Central memory CD8-positive, alpha-beta T cell (primary cell): ENCODE data around the gene CCDC192.
"Not testable (repeated sequence)": the region's sequence is repeated elsewhere in the genome, so short reads cannot be mapped to it uniquely, and the experiment has no call there.

Source experiments
- ATAC-seq: fragments of 150-1000 bp; cut with Tn5 transposase; replicated peaks from 2 replicates; pipeline ENCODE4 v1.10.0; 2022; ENCODE audit warnings: mild to moderate bottlenecking, moderate FRiP score, moderate number of reproducible peaks; ENCODE audit not compliant: poor library complexity, severe bottlenecking; ENCODE audit errors: extremely low read depth
- DNase-seq, 2 donors: peaks; one replicate each; pipeline ENCODE4 v3.0.0; 2021; ENCODE audit warnings: low spot score in 2 of 2
- H3K27ac Mint-ChIP-seq: one replicate; pipeline ENCODE4 v1.8.0; 2022; ENCODE audit warnings: low read depth, mild to moderate bottlenecking, moderate library complexity, mixed read lengths
- H3K27me3 Mint-ChIP-seq: one replicate; pipeline ENCODE4 v1.8.0; 2022; ENCODE audit warnings: mixed read lengths
- H3K36me3 Mint-ChIP-seq: one replicate; pipeline ENCODE4 v1.8.0; 2022; ENCODE audit warnings: mild to moderate bottlenecking, moderate library complexity, mixed read lengths; ENCODE audit not compliant: insufficient read depth
- H3K4me1 Mint-ChIP-seq: one replicate; pipeline ENCODE4 v1.8.0; 2022; ENCODE audit warnings: mixed read lengths
- H3K4me3 Mint-ChIP-seq: one replicate; pipeline ENCODE4 v1.8.0; 2022; ENCODE audit warnings: mild to moderate bottlenecking, moderate library complexity, mixed read lengths
- H3K9me3 Mint-ChIP-seq: one replicate; pipeline ENCODE4 v1.8.0; 2022; ENCODE audit warnings: mixed read lengths

CCDC192 gene

GRCh38 chr5:127782450-127782849 is 79.3 kb downstream of the CCDC192 start:
- H3K4me1 Mint-ChIP-seq, H3K9me3 Mint-ChIP-seq, DNase-seq, H3K4me3 Mint-ChIP-seq, H3K27me3 Mint-ChIP-seq, H3K27ac Mint-ChIP-seq, ATAC-seq, H3K36me3 Mint-ChIP-seq: not testable (repeated sequence)

DNA sequence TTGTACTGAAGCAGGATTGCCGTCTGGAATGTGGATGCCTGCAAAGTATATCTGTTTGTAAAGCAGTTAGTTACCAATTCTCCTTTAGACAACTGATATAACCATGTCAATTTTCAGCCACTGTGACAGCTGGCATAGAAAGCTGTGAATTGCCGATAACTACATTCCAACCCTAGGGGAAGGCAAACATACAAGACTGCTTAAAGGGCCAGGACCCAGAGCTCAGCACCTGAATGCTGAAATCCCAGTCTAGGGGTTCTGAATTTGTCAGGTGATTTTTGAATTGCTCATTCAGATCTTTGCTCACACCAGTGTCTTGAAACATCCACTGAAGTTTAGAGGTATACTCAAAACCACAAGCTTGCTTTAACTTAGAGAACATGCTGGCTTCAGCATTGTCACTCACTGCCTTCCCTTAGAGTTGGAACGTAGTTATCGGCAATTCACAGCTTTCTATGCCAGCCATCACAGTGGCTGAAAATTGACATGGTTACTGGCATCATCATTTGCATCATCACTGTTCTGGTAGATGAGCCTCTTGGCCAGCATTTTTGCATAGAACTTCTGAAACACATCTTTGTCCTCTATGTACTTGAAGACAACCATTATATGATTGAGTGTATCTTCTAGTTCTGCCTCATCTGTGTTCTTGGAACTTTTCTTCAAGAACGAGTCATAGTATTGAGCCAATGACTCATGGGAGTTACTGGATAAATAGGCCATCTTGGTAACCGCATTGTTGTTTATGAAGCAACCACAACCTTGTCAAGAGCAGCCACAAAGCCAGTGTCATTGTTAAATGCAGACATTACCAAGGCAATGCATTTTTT is 82.1 kb downstream of the CCDC192 start:
- ATAC-seq: peak; percentile 72
- Mint-ChIP-seq H3K4me1 (peaks cover 9% of the 10 kb centered on the region), H3K27ac (peak overlapping the region; percentile 56), H3K36me3 (peaks cover 1% of the 10 kb centered on the region), H3K27me3 (no peaks in the 10 kb centered on the region), H3K4me3 (no peak overlapping the region), H3K9me3 (peaks cover 1% of the 10 kb centered on the region)
- DNase-seq: no peak

DNA sequence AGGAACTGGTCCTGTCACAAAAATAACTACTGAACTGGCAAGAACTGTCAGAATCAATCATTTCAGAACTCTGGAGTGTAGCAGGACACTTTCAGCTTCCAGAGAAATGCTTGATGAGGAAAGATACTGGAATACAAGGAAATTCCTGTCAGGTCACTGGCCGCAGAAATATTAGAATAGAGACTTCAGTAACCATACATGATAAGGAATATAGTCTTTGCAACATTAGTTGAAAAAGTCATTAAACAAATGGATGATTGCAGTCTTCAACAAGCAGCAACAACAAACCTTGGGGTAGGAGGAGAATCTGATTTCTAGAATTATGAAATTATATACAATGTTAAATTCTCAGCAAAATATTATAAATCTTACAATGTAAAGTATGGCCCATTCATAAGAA is 88.2 kb downstream of the CCDC192 start:
- peaks cover 2% of the 10 kb centered on the region for H3K4me1 Mint-ChIP-seq
- H3K36me3 Mint-ChIP-seq: no peaks in the 10 kb centered on the region
- no peak overlapping the region for H3K4me3 Mint-ChIP-seq
- H3K27me3 Mint-ChIP-seq: no peaks in the 10 kb centered on the region
- ATAC-seq (no peak), DNase-seq (no peak)
- no peak overlapping the region for H3K27ac Mint-ChIP-seq
- H3K9me3 Mint-ChIP-seq: peaks cover 17% of the 10 kb centered on the region

GRCh38 chr5:127791908-127792307 is 88.7 kb downstream of the CCDC192 start:
- not testable (repeated sequence) for H3K36me3 Mint-ChIP-seq, H3K4me3 Mint-ChIP-seq, H3K4me1 Mint-ChIP-seq, H3K27me3 Mint-ChIP-seq, H3K27ac Mint-ChIP-seq, ATAC-seq, DNase-seq
- peaks cover 17% of the 10 kb centered on the region for H3K9me3 Mint-ChIP-seq

DNA sequence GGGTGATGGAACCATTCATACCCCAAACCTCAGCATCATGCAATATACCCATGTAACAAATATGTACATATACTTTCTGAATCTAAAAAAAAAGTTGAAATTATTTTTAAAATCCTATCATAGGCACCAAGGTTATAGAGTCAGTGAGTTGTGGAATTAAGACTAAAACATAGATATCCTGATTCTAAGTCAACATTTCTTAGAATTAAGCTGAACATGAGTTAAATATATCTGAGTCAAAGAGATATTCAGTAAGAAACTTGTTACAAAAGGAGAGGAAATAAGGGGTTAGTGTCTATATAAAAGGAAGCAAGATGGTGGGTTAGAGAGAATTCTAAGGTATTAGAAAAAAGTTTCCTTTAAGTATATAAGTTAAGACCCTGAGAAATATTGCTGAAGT is 89.9 kb downstream of the CCDC192 start:
- H3K36me3 Mint-ChIP-seq: no peaks in the 10 kb centered on the region
- no peak overlapping the region for H3K4me3 Mint-ChIP-seq
- no peaks in the 10 kb centered on the region for H3K4me1 Mint-ChIP-seq
- DNase-seq (no peak), ATAC-seq (no peak)
- H3K27me3 Mint-ChIP-seq: no peaks in the 10 kb centered on the region
- H3K9me3 Mint-ChIP-seq: peaks cover 17% of the 10 kb centered on the region
- no peak overlapping the region for H3K27ac Mint-ChIP-seq

GRCh38 chr5:127793879-127794278 is 90.7 kb downstream of the CCDC192 start:
- DNase-seq: no peak
- H3K36me3 Mint-ChIP-seq: no peaks in the 10 kb centered on the region
- H3K4me3 Mint-ChIP-seq: no peak overlapping the region
- no peaks in the 10 kb centered on the region for H3K4me1 Mint-ChIP-seq
- no peak overlapping the region for H3K27ac Mint-ChIP-seq
- peaks cover 17% of the 10 kb centered on the region for H3K9me3 Mint-ChIP-seq
- H3K27me3 Mint-ChIP-seq: no peaks in the 10 kb centered on the region
- no peak for ATAC-seq

DNA sequence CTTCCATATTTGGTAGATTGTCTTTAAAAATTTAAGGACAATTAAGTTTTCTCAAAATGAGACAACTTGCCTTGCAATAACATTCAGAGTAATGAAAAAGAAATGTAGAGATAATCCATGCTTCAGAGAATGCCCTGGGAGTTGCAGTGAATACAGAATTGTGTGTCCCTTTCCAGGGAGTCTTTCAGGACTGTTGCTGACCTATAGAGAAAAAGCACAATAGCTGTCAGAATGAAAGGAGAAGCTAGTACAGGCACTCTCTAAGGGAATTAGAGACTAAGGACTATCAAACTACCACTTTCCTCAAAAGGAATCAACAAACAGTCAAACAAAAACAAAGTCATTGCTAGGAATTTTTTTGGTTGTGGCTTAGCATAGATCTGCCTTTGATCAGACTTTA is 93.0 kb downstream of the CCDC192 start:
- H3K27ac Mint-ChIP-seq: no peak overlapping the region
- no peaks in the 10 kb centered on the region for H3K4me1 Mint-ChIP-seq
- H3K36me3 Mint-ChIP-seq: no peaks in the 10 kb centered on the region
- H3K27me3 Mint-ChIP-seq: no peaks in the 10 kb centered on the region
- no peak for ATAC-seq
- no peak overlapping the region for H3K4me3 Mint-ChIP-seq
- no peak for DNase-seq
- peaks cover 11% of the 10 kb centered on the region for H3K9me3 Mint-ChIP-seq

GRCh38 chr5:127799293-127799905 is 96.2 kb downstream of the CCDC192 start:
- Mint-ChIP-seq H3K9me3 (no peaks in the 10 kb centered on the region), H3K27me3 (peaks cover 10% of the 10 kb centered on the region), H3K4me3 (no peak overlapping the region), H3K36me3 (no peaks in the 10 kb centered on the region), H3K27ac (no peak overlapping the region), H3K4me1 (no peaks in the 10 kb centered on the region)
- ATAC-seq: no peak
- no peak for DNase-seq

DNA sequence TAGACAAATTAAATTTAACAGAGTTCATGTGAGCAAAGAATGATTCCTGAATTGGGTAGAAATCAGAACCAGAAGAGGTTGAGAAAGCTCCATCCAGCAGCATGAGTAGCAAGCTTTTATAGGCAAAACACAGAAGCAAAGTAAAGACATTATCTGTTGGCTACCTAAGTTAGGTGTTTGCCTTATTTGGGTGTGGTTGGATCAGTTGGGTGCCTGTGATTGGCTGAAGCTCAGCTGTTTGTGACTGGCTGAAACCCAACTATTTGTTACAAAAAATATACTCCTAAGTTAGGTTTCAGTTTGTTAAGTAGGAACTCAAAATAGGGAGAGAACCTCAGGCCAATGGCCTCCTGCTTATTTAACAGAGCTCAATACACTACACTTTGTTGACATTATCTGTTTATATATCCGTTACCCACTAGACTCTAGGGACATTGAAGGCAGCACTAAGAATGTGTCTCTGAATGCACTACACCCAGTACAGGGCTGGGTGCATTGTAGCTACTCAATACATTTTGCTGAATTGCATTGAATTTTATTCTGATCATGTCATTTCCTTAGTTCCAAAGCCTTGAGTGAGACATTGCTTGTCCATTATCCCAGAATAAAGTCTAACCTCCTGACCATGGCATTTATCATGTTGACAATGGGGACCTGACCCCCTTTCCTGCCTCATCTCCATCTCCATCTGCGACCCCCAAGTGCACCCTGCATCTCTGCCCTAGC is 98.7 kb downstream of the CCDC192 start:
- Mint-ChIP-seq H3K9me3 (no peaks in the 10 kb centered on the region), H3K27ac (no peak overlapping the region), H3K4me1 (no peaks in the 10 kb centered on the region), H3K4me3 (no peak overlapping the region), H3K36me3 (no peaks in the 10 kb centered on the region), H3K27me3 (peaks cover 10% of the 10 kb centered on the region)
- DNase-seq (no peak), ATAC-seq (no peak)

GRCh38 chr5:127802477-127802865 is 99.3 kb downstream of the CCDC192 start:
- no peak overlapping the region for H3K4me3 Mint-ChIP-seq
- ATAC-seq (no peak), DNase-seq (no peak)
- peaks cover 10% of the 10 kb centered on the region for H3K27me3 Mint-ChIP-seq
- no peaks in the 10 kb centered on the region for H3K4me1 Mint-ChIP-seq
- no peak overlapping the region for H3K27ac Mint-ChIP-seq
- H3K9me3 Mint-ChIP-seq: no peaks in the 10 kb centered on the region
- no peaks in the 10 kb centered on the region for H3K36me3 Mint-ChIP-seq

DNA sequence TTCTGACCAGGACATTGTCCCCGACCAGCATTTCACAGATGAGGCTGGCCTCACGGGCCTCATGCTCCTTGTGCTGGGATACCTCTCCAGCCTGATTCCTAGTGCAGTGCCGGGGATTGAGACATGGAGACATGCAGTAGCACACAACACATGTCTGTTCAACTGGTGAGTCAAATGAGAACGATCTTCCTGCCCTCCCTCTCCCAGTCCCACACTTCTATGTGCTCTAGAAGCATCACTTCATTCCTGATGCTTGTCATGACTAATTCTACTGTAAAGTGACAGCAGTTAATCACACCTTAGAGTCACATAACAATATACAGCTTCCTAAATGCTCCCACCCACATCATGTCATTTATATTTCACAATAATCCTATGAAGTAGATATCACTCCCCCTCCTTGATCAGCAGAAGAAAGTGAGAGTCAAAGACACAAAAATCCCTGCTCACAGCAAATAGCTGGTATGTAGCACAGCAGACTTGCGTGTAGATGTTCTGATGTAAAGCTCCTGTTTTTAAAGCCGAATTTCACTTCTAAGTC is 101.8 kb downstream of the CCDC192 start:
- no peak overlapping the region for H3K27ac Mint-ChIP-seq
- no peaks in the 10 kb centered on the region for H3K4me1 Mint-ChIP-seq
- DNase-seq (no peak), ATAC-seq (no peak)
- H3K27me3 Mint-ChIP-seq: peaks cover 12% of the 10 kb centered on the region
- H3K4me3 Mint-ChIP-seq: no peak overlapping the region
- no peaks in the 10 kb centered on the region for H3K36me3 Mint-ChIP-seq
- H3K9me3 Mint-ChIP-seq: no peaks in the 10 kb centered on the region

DNA sequence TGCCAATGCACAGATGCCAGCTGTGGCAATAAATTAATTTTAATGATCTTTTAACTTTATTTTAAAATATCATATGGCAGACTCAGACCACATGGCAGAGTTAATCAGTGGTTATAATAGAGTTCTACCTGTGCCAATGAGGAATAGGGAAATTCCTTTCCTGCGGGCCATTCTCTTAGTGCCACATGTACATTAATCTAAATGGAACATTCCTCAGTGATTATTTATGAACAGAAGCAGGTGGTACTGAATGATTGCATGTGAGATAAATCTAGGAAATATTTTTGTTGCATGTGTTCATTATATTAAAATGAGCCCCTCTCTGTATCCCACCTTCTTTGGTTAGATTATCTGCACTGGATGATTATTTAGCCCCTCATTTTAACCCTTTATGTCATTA is 102.3 kb downstream of the CCDC192 start:
- H3K4me1 Mint-ChIP-seq: no peaks in the 10 kb centered on the region
- no peak overlapping the region for H3K27ac Mint-ChIP-seq
- H3K9me3 Mint-ChIP-seq: no peaks in the 10 kb centered on the region
- no peak for DNase-seq
- H3K4me3 Mint-ChIP-seq: no peak overlapping the region
- no peaks in the 10 kb centered on the region for H3K36me3 Mint-ChIP-seq
- no peak for ATAC-seq
- H3K27me3 Mint-ChIP-seq: peaks cover 17% of the 10 kb centered on the region
